ENCODE data around the gene HMGB3.
"Not testable (repeated sequence)": the region's sequence is repeated elsewhere in the genome, so short reads cannot be mapped to it uniquely, and the experiment has no call there.

HMGB3 gene

DNA sequence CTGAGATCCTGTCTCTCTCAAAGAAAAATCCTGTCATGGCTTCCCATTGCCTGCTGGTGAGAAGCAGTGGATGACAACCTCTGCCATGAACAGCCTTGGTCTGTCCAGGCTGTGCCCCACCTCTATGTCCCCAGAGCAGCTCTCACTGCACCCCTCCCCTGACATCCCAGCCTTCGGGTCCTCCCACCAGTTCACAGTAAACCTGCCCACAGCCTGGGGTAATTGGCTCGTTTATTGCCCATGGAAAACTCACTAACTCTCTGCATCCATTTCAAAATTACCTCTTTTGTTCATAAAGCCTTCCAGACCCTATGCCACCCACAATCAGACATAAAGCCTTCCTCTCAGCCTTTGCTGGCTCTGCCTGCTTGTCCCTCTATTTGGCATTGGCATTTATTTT is 10.7 kb upstream of the HMGB3 start:
- no peak for DNase-seq (ENCODE audit: low read depth, low spot score)
- H3K4me3 ChIP-seq (ENCODE audit: low read length): no peak overlapping the region

DNA sequence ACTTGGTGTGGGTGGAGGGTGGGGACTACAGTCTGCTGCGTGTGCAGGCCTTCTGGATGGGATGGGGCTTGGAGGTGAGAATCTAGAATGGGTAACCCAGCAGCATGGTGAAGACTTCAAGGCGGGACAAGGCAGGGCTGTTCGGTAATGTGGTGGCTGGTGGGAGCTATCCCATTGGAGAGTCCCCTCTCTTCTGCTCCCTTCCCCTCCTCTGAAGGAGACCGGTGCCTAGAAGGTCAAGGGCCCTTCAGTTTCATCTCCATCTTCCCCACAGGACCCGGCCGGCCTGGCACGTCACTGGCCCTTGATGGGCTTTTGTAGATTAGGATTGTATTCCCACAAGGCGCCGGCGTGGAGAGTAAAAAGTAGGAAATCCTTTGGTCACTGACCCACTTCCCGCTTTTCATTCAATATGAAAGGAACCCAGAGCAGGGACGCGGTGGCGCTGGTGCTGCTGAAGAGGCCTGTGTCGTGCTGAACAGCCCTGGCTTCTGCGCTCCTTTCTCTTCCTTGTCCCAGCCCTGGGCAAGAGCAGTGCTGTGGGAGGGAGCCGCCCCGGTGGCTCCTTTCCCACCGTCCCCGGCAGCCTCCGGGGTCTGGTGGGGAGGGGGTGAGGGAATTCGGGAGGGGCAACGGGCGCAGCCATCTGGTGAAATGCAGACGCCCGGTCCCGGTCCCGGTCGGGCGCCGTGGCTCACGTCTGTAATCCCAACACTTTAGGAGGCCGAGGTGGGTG is 7.3 kb upstream of the HMGB3 start:
- H3K4me3 ChIP-seq (ENCODE audit: low read length): no peak overlapping the region
- DNase-seq (ENCODE audit: low read depth, low spot score): no peak

DNA sequence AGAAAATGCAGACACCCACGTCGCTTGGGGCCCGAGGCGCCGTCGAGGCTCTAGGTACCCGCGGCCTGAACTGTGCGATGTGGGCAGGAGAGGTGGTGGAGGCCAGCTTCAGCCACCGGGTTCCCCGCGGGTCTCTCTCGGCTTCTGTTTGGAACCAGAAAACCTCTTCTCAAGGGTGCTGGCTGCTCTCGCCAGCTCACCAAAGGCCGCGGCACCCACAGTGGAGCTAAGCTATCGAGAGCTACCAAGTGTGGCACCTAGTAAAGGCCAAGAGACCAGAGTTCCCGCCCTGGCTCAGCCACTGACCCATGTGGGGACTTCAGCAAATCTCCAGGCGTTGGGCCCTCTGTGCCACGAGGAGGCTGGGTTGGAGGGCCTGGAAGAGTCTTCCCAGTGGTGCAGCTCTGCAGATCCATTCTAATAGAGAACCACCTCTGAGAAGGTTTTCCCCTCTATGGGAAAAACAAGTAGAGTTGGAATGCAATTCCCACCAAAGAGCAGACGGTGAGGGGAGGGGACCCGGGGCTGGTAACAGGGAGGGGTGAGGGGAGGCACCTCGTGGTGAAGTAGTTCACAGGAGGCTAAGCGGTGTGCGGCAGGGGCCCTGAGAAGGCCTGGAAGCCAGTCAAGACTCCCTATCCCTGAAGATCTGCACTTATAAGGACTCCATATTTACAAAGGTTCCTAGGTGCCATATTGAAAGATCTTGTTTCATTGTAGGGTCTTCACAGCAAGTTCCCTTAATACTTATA is 5.5 kb upstream of the HMGB3 start:
- no peak for DNase-seq (ENCODE audit: low read depth, low spot score)
- H3K4me3 ChIP-seq (ENCODE audit: low read length): no peak overlapping the region

DNA sequence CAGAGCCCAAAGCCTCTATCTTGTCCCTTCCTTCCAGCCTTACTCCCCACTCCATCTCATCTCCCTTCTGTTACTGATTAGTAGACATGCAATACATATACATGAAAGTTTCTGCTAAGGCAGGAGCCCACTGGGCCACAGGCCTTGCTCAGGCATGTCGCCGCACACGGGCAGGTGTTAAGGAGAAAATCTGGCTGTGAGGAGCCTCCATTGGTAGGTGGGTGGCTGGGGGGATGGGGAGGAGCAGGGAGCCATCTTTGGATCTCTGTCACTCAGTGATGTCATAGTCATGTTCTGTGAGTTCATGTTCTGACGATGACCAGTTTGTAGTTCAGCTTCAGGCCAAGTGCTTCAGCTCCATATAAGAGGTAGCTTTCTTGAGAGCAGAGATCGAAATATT is 2.9 kb upstream of the HMGB3 start:
- no peak for DNase-seq (ENCODE audit: low read depth, low spot score)
- H3K4me3 ChIP-seq (ENCODE audit: low read length): no peak overlapping the region

DNA sequence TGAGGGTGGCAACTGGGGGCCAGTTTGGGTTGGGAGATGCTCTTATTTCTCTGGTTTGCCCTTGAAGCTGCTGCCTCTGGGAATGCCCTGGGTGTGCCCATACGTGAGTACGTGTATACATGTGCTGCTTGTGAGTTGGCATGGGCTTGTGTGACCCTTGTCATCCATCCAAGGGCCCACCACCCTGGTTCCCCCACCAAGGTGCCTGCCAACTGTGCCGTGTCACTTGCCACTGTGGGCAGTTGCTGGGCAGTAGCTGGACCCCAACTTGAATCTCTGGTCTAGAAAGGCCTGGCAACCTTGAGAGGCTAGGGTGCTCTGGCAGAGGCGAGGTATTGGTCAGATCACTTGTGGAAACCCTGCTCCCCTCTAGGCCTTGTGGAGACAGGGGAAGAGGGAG is 2.4 kb upstream of the HMGB3 start:
- no peak overlapping the region for H3K4me3 ChIP-seq (ENCODE audit: low read length)
- no peak for DNase-seq (ENCODE audit: low read depth, low spot score)

DNA sequence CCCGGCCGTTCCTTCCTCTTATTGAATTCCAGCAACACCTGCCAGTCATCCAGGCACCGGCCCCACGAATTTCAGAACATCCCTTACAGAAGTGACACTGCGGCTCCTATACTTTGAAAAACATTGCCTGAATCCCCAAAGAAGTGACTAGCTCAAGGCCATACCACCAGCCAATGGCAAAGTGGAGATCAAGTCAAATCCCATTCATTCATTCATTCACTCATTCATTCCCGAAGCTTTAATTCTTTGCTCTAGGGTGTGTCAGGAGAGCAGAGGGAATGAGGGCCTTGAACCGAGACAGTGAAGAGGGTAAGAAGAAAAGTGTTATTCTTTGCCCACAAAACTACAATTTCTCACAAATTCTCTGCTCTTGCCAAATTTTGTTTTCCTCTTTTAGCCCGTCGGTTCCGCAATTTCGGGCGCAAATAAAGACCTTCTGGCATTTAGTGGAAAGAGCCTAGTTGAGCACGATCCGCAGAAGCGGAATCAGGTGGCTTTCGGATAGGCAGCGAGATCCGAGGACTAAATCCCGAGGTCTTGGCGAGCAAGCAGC is 824 bp upstream of the HMGB3 start:
- H3K4me3 ChIP-seq (ENCODE audit: low read length): peak overlapping the region; percentile 51
- no peak for DNase-seq (ENCODE audit: low read depth, low spot score)

DNA sequence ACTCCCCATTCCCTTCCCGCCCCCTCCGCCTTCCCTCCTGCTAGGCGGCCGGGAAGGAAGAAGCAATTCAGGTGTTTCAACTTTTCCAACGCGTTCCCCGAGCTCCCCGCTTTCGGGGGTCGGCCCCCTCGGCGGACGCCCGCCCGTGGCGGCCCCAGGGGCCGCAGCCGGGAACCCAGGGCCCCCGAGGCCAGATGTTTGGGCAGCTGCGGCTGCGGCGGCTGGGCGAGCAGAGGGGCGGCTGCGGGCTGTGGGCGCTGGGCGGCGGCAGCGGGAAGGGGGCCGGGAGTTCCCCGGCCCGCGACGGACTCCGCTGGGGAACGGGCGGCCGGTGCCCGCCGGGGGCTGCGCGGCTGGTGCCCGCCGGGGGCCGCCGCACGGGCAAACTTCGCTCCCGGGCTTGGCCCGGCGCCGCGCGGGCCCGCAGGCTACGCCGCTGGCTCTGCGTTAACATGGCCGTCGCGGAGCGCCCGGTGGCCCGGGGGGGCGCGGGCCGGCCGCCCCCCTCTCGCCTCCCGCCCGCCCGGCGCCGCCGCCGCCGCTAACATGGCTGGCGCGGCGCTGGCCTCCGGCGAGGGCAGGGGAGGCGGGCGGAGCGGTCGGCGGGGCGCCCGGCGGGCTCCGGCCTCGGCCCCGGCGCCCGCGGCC is 510 bp downstream of the HMGB3 start:
- peak overlapping the region; percentile 46 for H3K4me3 ChIP-seq (ENCODE audit: low read length)
- no peak for DNase-seq (ENCODE audit: low read depth, low spot score)

DNA sequence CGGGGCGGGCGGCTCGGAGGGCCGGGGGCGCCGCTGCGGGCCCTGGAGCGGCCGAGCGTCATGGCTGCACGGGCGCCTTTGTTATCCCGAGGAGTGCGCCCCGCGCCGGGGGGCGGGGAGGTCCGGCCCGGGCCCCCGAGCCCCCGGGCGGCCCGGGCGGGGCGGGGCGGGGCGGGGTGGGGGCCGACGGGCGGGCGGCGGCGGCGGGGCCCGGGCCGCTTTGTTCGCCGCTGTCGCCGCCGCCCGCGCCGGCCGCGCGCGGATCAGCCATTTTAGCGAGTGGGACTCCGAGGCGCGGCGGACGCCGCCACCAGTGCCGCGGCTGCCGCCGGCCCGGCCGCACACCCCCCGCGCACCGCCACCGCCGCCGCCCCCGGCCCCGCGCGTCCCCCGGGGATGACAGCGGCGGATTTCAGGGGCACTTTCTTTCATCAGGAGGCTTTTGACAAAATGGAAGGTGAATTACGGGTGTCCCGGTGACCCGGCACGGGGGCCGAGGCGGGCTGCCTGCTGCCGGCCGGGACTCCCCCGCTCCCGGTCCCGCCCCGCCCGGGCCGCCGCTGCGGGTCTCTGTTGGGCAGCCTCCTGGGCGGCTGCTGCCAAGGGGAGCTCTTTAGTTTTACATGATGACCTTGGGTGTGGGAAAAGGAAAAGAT is 1.2 kb downstream of the HMGB3 start:
- DNase-seq (ENCODE audit: low read depth, low spot score): no peak
- peak overlapping the region; percentile 43 for H3K4me3 ChIP-seq (ENCODE audit: low read length)

DNA sequence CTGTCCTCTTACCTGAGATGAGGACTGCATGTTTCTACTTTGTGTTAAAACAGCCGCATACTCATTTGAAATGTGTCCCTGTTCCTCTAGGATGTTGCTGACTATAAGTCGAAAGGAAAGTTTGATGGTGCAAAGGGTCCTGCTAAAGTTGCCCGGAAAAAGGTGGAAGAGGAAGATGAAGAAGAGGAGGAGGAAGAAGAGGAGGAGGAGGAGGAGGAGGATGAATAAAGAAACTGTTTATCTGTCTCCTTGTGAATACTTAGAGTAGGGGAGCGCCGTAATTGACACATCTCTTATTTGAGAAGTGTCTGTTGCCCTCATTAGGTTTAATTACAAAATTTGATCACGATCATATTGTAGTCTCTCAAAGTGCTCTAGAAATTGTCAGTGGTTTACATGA is 4.6 kb downstream of the HMGB3 start:
- not testable (repeated sequence) for H3K4me3 ChIP-seq (ENCODE audit: low read length); DNase-seq (ENCODE audit: low read depth, low spot score)

DNA sequence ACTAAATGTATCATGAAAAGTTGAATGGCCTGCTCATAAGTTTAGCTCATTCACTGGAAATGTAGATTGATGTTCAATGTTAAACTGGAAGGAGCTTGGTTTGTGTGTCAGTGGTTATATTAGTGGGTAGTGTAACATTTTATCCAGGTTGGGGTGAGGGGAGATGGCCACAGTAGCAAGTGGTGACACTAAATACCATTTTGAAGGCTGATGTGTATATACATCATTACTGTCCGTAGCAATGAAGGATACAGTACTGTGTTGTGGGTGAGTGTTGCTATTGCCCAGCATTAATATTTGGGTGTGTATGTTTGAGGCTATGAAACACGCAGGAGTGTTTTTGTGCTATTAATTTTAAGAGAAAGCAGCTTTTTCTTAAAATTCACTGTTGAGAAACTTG is 6.3 kb downstream of the HMGB3 start:
- no peak overlapping the region for H3K4me3 ChIP-seq (ENCODE audit: low read length)
- DNase-seq (ENCODE audit: low read depth, low spot score): no peak

DNA sequence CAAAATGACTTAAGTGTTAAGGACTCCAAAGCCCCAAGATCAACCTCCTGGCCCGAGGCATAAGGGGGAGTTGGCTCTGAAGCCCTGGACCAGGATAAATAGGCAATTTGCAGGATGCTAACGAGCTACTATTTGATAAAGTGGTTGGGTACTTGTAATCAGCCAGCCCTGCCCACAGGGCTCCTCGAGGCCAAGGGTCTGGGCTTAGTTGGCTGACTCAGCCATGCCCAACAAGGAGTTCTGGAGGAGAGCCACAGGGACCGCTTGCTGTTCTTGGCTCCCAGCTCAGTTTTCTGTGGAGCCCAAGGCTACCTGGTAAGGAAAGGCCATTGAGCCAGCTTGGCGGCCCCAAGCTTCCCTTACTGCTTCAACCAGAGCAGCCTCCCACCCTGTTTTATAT is 7.8 kb downstream of the HMGB3 start:
- DNase-seq (ENCODE audit: low read depth, low spot score): no peak
- no peak overlapping the region for H3K4me3 ChIP-seq (ENCODE audit: low read length)

DNA sequence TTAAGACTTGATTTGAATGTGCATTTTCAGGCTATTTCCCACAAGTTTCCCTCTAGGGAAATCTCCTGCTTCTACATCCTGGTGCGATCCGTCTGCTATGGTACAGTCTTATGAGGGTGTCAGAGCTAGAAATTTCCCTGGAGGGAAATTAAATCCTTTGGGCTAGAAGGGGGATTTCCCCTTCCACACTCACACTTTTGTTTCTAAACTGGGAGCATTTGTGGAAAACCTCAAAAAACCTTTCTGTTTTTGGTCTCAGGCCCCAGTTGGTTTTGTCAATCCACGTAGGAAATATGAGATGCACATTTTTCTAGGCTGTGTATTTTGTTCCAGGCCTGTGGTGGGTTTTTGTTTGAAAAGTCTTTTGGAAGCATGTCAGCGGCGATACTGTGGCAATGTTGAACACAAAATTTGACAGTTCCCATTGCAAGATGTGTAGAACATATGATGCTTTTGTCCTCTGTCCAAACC is 17.8 kb downstream of the HMGB3 start:
- H3K4me3 ChIP-seq (ENCODE audit: low read length): no peak overlapping the region
- no peak for DNase-seq (ENCODE audit: low read depth, low spot score)

DNA sequence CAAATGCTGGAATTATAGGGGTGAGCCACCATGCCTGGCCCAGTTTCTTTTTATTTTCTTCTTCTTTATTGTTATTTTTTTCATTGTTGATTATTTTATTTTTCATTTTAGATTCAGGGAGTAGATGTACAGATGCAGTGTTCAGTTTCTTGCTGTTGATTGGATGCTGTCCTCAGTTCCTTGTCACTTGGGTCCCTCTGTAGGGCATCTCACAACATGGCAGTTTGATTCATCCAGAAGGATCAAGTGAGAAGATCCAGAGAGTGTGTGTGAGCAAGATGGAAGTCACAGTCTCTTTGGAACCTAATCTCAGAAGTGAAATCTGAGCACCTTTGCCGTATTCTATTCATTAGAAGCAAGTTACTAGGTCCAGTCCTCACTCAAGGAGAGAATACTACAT is 20.9 kb downstream of the HMGB3 start:
- DNase-seq (ENCODE audit: low read depth, low spot score): no peak
- H3K4me3 ChIP-seq (ENCODE audit: low read length): no peak overlapping the region

DNA sequence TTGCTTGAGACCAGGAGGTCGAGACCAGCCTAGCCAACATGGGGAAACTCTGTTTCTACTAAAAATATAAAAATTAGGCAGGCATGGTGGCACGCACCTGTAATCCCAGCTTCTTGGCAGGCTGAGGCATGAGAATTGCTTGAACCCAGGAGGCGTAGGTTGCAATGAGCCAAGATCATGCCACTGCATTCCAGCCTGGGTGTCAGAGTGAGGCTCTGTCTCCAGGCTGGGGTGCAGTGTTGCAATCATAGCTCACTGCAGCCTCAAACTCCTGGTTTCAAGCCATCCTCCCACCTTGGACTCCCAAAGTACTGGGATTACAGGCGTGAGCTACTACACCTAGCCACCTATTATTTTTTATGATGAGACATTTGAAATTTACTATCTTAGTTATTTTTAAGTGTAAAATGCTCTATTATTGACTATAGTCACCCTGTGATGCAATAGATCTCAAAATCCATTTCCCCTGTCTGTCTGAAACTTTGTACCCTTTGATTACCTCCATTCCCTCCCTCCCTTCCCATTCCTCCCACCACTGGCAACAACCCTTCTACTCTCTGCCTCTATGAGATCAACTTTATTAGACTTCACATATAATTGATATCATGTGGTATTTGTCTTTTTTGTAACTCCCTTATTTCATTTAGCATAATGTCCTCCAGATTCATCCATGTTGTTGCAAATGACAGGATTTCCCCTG is 23.4 kb downstream of the HMGB3 start:
- no peak overlapping the region for H3K4me3 ChIP-seq (ENCODE audit: low read length)
- DNase-seq (ENCODE audit: low read depth, low spot score): no peak

DNA sequence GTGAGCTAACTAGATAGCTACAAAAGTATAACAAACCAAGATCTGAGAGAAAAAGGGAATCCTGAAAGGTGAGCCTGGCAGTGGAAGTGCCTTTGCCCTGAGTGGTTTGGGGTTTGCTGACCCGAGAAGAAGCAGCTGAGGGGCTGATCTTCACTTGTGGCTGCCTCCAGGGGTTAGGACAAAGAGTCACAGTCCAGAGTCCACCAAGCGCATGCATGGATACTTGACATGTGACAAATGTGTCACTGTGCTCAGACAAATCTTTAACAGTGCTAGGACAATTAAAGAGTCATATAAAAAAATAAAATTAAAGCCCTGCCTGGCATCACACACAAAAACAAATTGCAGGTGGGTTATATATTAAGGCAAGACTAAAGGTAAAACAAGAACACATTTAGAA is 26.4 kb downstream of the HMGB3 start:
- DNase-seq (ENCODE audit: low read depth, low spot score): no peak
- H3K4me3 ChIP-seq (ENCODE audit: low read length): no peak overlapping the region

DNA sequence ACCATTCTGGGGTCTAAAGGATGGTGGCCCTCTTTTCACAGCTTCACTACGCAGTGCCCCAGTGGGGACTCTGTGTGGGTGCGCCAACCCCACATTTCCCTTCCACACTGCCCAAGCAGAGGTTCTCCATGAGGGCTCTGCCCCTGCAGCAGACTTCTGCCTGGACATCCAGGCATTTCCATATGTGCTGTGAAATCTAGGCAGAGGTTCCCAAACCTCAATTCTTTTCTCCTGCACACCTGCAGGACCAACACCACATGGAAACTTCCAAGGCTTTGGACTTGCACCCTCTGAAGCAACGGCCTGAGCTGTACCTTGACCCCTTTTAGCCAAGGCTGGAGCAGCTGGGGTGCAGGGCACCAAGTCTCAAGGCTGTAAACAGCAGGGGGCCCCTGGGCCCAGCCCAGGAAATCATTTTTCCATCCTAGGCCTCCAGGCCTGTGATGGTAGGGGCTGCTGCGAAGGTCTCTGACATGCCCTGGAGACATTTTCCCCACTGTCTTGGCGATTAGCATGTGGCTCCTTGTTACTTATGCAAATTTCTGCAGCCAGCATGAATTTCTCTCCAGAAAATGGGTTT is 30.1 kb downstream of the HMGB3 start:
- no peak for DNase-seq (ENCODE audit: low read depth, low spot score)

DNA sequence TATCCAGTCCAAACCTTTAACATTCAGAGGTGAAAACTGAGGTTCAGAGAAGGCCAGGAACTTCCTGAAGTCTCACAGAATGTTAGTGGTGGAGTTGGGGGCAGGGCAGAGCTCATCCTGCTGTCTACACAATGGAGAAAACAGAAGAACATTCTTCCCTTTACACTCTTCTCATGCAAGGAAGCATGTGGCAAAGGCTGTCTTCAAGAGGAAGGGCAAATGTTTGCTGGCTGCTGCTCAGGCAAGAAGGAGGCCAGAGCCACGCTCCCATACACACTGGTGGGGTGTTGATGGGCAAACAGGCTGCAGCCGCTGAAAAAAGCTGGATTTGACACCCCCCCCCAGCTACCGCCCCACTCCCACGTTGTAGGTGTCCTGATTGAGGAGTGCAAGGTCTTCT is 32.5 kb downstream of the HMGB3 start:
- H3K4me3 ChIP-seq (ENCODE audit: low read length): no peak overlapping the region
- DNase-seq (ENCODE audit: low read depth, low spot score): no peak

More for the DNA sequence above, 30.1 kb downstream of the HMGB3 start:
- H3K4me3 ChIP-seq (ENCODE audit: low read length): no peak overlapping the region

DNA sequence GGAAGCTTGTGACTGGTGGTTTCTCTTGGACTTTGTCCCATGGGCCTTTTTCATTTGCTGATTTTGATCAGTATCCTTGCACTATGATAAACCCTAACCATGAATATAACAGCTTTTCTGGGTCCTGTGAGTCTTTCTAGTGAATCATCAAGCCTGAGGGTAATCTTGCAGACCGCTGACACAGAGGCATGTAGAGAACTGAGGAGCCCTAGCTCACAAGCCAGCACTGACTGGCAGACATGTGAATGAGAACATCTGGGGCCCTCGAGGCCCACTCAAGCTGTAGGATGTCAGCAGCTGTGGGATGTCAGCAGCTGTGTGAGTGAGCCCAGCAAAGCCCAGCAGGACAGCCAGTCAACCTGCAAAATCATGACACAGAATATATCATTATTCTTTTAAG is 36.7 kb downstream of the HMGB3 start:
- DNase-seq (ENCODE audit: low read depth, low spot score): no peak
- H3K4me3 ChIP-seq (ENCODE audit: low read length): no peak overlapping the region

DNA sequence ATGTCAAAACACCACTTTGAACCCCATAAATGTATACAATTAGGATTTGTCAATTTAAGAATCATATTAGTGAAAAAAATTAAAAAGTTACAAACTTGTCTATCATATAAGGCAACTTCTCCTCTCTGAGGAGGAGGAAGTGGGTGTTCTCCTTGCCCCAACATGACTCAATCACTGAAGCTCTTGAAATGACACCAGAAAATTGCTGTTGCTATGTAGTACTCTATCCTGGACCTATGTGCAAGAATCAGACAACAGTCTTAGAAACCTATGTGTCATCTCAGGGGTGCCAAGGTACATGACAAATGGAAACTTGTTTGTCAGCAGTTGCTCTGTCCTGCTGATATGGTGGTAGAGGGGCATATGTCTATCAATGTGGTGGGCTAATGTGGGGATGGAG is 47.7 kb downstream of the HMGB3 start:
- no peak for DNase-seq (ENCODE audit: low read depth, low spot score)
- no peak overlapping the region for H3K4me3 ChIP-seq (ENCODE audit: low read length)
